ENCODE results near the gene PRKCG.

GRCh38 chr19:53951436-53951835, 69.4 kb downstream of the PRKCG start:
- TF ChIP-seq POLR2AphosphoS5 (IDR thresholded peaks at IDR 0.05; ENCODE audit: low read depth, low read length) (no peak), POLR2A (IDR thresholded peaks at IDR 0.05; ENCODE audit: low read depth, low read length) (no peak), SPI1 (IDR thresholded peaks at IDR 0.05; ENCODE audit: low read depth, low read length) (no peak)
